Measurements from ENCODE around the gene OPHN1.

DNA sequence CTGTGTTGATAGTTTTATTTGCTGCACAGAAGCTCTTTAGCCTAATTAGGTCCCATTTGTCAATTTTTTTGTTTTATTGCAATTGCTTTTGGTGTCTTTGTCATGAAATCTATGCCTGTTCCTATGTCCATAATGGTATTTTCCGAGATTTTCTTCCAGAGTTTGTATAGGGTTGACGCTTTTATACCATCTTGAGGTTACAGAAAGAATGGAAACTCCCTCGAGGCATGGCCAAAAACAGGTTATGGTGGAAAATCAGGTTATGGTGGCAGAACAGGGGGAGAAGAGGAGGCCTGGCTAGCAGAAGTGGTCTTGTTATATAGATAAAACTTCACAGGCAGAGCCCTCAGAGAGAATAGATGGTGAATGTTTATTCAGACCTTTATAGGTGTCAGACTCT lies 21.6 kb downstream of the OPHN1 start:
- TF ChIP-seq, protein P1, sequence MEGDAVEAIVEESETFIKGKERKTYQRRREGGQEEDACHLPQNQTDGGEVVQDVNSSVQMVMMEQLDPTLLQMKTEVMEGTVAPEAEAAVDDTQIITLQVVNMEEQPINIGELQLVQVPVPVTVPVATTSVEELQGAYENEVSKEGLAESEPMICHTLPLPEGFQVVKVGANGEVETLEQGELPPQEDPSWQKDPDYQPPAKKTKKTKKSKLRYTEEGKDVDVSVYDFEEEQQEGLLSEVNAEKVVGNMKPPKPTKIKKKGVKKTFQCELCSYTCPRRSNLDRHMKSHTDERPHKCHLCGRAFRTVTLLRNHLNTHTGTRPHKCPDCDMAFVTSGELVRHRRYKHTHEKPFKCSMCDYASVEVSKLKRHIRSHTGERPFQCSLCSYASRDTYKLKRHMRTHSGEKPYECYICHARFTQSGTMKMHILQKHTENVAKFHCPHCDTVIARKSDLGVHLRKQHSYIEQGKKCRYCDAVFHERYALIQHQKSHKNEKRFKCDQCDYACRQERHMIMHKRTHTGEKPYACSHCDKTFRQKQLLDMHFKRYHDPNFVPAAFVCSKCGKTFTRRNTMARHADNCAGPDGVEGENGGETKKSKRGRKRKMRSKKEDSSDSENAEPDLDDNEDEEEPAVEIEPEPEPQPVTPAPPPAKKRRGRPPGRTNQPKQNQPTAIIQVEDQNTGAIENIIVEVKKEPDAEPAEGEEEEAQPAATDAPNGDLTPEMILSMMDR (IDR thresholded peaks at IDR 0.05) = no peak
- TF ChIP-seq EP300 (IDR thresholded peaks at IDR 0.05) (no peak), POLR2A (IDR thresholded peaks at IDR 0.05) (no peak)
